Spleen (tissue), 7 donors: ENCODE data around the gene TGFBR3L.

Source experiments
- POLR2A ChIP-seq, 3 donors: fragments of 450-650 bp; IDR thresholded peaks; one replicate each; pipeline ENCODE4 v1.5.1; 2017; ENCODE audit warnings: antibody characterized with exemption in 3 of 3, mild to moderate bottlenecking in 1 of 3
- POLR2AphosphoS5 ChIP-seq, 3 donors: sonication (generic); formaldehyde crosslinking; IDR thresholded peaks; one replicate each; pipeline ENCODE4 v1.5.1; 2017; ENCODE audit warnings: antibody characterized with exemption in 3 of 3
- TF ChIP-seq, protein P1 (sequence below), 11 experiments: fragments of 200-600 bp in 7 of 11; fragments of 450-650 bp in 4 of 11; sonication (generic) in 4 of 11; IDR thresholded peaks in 8 of 11; conservative IDR thresholded peaks in 3 of 11; 1 replicate in 7 of 11; 2 replicates in 4 of 11; pipeline versions ENCODE4 v1.4.0 to v1.8.0; 2016 to 2021; ENCODE audit warnings: antibody characterized with exemption in 11 of 11, inconsistent platforms in 4 of 11, mild to moderate bottlenecking in 1 of 11
- donor health status: DM: no; HTN: no; CAD: no; lungs with moderate emphysema.
- donor health status: DM: no; HTN: no; CAD: no.
- donor health status: DM: no; HTN: no; CAD: no.

GRCh38 chr19:7955696-7956095 lies 41.1 kb downstream of the TGFBR3L start:
- TF ChIP-seq, protein P1, sequence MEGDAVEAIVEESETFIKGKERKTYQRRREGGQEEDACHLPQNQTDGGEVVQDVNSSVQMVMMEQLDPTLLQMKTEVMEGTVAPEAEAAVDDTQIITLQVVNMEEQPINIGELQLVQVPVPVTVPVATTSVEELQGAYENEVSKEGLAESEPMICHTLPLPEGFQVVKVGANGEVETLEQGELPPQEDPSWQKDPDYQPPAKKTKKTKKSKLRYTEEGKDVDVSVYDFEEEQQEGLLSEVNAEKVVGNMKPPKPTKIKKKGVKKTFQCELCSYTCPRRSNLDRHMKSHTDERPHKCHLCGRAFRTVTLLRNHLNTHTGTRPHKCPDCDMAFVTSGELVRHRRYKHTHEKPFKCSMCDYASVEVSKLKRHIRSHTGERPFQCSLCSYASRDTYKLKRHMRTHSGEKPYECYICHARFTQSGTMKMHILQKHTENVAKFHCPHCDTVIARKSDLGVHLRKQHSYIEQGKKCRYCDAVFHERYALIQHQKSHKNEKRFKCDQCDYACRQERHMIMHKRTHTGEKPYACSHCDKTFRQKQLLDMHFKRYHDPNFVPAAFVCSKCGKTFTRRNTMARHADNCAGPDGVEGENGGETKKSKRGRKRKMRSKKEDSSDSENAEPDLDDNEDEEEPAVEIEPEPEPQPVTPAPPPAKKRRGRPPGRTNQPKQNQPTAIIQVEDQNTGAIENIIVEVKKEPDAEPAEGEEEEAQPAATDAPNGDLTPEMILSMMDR (IDR thresholded peaks at IDR 0.05 in 8 of 11, conservative IDR thresholded peaks at IDR 0.05 in 3 of 11) = no peak
- TF ChIP-seq POLR2A (IDR thresholded peaks at IDR 0.05) (no peak), POLR2AphosphoS5 (IDR thresholded peaks at IDR 0.05) (peak in 1 of 3 donors; percentile 46)
